ENCODE measurements around the gene EBF4. TPM values are rescaled to one million over a fixed set of nuclear protein-coding genes. Genes with fewer than 3 reads are reported as not detected.

Gene EBF4
- total and polyA plus RNA-seq, 2 donors (not counting 1 experiment from before 2014, with no cell fraction given) = 0.81 to 5.0 TPM

GRCh38 chr20:2800521-2801285 lies 108.1 kb downstream of the EBF4 start, which contains the start of gene CPXM1:
CPXM1 (minus strand) TSS chr20:2800627; CDS start chr20:2800572, 55 bp downstream.
- Histone ChIP-seq H3K27me3 (replicated peaks in 1 of 4; ENCODE audit: control extremely low read depth in 1 of 4, control insufficient read depth in 3 of 4, insufficient read depth in 4 of 4, low read length in 3 of 4) (peaks cover 0 to 55% (median 12%) of the 10 kb centered on the region in 4 experiments), H3K4me3 (ENCODE audit: control extremely low read depth in 1 of 5, extremely low read depth in 1 of 5, insufficient read depth in 1 of 5, low read depth in 2 of 5, low read length in 4 of 5) (peak within 1 kb of the TSS; percentile 15 to 50 (median 41)), H3K4me2 (replicated peaks; ENCODE audit: low read depth, low read length, poor library complexity, severe bottlenecking) (peak within 1 kb of the TSS; percentile 75), H3K9me3 (ENCODE audit: control extremely low read depth in 1 of 3, control insufficient read depth in 2 of 3, insufficient read depth in 1 of 3, low read length in 2 of 3) (peaks cover 0 to 15% (median 0%) of the 10 kb centered on the region in 3 donors), H2AFZ (ENCODE audit: insufficient read depth, low read depth, low read length, poor library complexity, severe bottlenecking) (peak within 1 kb of the TSS; percentile 76), H3K79me2 (ENCODE audit: control insufficient read depth, insufficient read depth, low read length) (no peaks in the 10 kb centered on the region), H3K27ac (ENCODE audit: low read length in 2 of 2) (no peak within 1 kb of the TSS), H3K9ac (ENCODE audit: low read length) (peak within 1 kb of the TSS; percentile 32), H4K20me1 (ENCODE audit: control insufficient read depth, insufficient read depth, low read length, poor library complexity, severe bottlenecking) (no peaks in the 10 kb centered on the region), H3K4me1 (ENCODE audit: control insufficient read depth in 2 of 2, insufficient read depth in 2 of 2, low read length in 2 of 2) (peaks cover 22 to 26% of the 10 kb centered on the region in 2 donors), H3K36me3 (replicated peaks in 1 of 2; ENCODE audit: control extremely low read depth in 1 of 2, control insufficient read depth in 1 of 2, extremely low read depth in 1 of 2, insufficient read depth in 2 of 2, low read length in 1 of 2) (no peaks in the 10 kb centered on the region)
- POLR2A ChIA-PET = no interaction called here
- Mint-ChIP-seq H3K27ac (peak within 1 kb of the TSS; percentile 71), H3K27me3 (peaks cover 61% of the 10 kb centered on the region), H3K4me1 (peaks cover 32% of the 10 kb centered on the region), H3K4me3 (peak within 1 kb of the TSS; percentile 95), H3K9me3 (ENCODE audit: insufficient read depth) (no peaks in the 10 kb centered on the region)
- CTCF ChIA-PET = interaction anchor here (0.6 to 0.9 kb wide), 3 partner anchors 37 to 262 kb away, joined by 3 read pairs; no protein-coding TSS in a partner anchor
- DNase-seq (peak; percentile 33), ATAC-seq (ENCODE audit: low read depth) (peak; percentile 44)
- TF ChIP-seq EZH2 (IDR thresholded peaks at IDR 0.05; ENCODE audit: borderline replicate concordance, insufficient read depth, low read depth, low read length, poor library complexity, severe bottlenecking) (no peak), CTCF (IDR thresholded peaks at IDR 0.05) (no peak)
- intact Hi-C loops (cut with micrococcal nuclease) = no loop called here
- WGBS (ENCODE audit: insufficient coverage) = 1% methylated on average over 37 of the region's 52 CpGs

- Mint-ChIP-seq H3K27me3 (peaks cover 66% of the 10 kb centered on the region), H3K9me3 (ENCODE audit: insufficient read depth) (no peaks in the 10 kb centered on the region), H3K4me3 (peak overlapping the region; percentile 89), H3K27ac (no peak overlapping the region), H3K4me1 (peaks cover 32% of the 10 kb centered on the region)
- intact Hi-C loops (cut with micrococcal nuclease) = no loop called here
- ATAC-seq (ENCODE audit: low read depth) (no peak), DNase-seq (no peak)
- Histone ChIP-seq H3K36me3 (replicated peaks in 1 of 2; ENCODE audit: control extremely low read depth in 1 of 2, control insufficient read depth in 1 of 2, extremely low read depth in 1 of 2, insufficient read depth in 2 of 2, low read length in 1 of 2) (no peaks in the 10 kb centered on the region), H3K4me1 (ENCODE audit: control insufficient read depth in 2 of 2, insufficient read depth in 2 of 2, low read length in 2 of 2) (peaks cover 22 to 26% of the 10 kb centered on the region in 2 donors), H2AFZ (ENCODE audit: insufficient read depth, low read depth, low read length, poor library complexity, severe bottlenecking) (peak overlapping the region; percentile 76), H3K27me3 (replicated peaks in 1 of 4; ENCODE audit: control extremely low read depth in 1 of 4, control insufficient read depth in 3 of 4, insufficient read depth in 4 of 4, low read length in 3 of 4) (peaks cover 0 to 56% (median 14%) of the 10 kb centered on the region in 4 experiments), H3K9ac (ENCODE audit: low read length) (no peak overlapping the region), H3K4me2 (replicated peaks; ENCODE audit: low read depth, low read length, poor library complexity, severe bottlenecking) (peak overlapping the region; percentile 75), H3K4me3 (ENCODE audit: control extremely low read depth in 1 of 5, extremely low read depth in 1 of 5, insufficient read depth in 1 of 5, low read depth in 2 of 5, low read length in 4 of 5) (peak overlapping the region in 1 of 5 experiments; percentile 50), H4K20me1 (ENCODE audit: control insufficient read depth, insufficient read depth, low read length, poor library complexity, severe bottlenecking) (no peaks in the 10 kb centered on the region), H3K79me2 (ENCODE audit: control insufficient read depth, insufficient read depth, low read length) (no peaks in the 10 kb centered on the region), H3K27ac (ENCODE audit: low read length in 2 of 2) (no peak overlapping the region), H3K9me3 (ENCODE audit: control extremely low read depth in 1 of 3, control insufficient read depth in 2 of 3, insufficient read depth in 1 of 3, low read length in 2 of 3) (peaks cover 0 to 15% (median 0%) of the 10 kb centered on the region in 3 donors)
- ChIA-PET POLR2A (no interaction called here), CTCF (interaction anchor here (0.7 to 0.9 kb wide), 2 partner anchors 37 to 150 kb away, joined by 3 read pairs; no protein-coding TSS in a partner anchor)
- 7% methylated on average over 12 of the region's 13 CpGs for WGBS (ENCODE audit: insufficient coverage)
- no peak for TF ChIP-seq CTCF (IDR thresholded peaks at IDR 0.05)
- TF ChIP-seq EZH2 (IDR thresholded peaks at IDR 0.05; ENCODE audit: borderline replicate concordance, insufficient read depth, low read depth, low read length, poor library complexity, severe bottlenecking) = no peak
Measured at GRCh38 chr20:2801286-2801728, 108.7 kb downstream of the EBF4 start.
